Small intestine (tissue), 7 donors: ENCODE data around the gene KRT6C. TPM values are rescaled to one million over a fixed set of nuclear protein-coding genes. Genes with fewer than 3 reads are reported as not detected.
"Not testable (repeated sequence)": the region's sequence is repeated elsewhere in the genome, so short reads cannot be mapped to it uniquely, and the experiment has no call there.

ENCODE experiments used
- DNase-seq, 2 donors: peaks; one replicate each; pipeline versions ENCODE4 v3.0.0 to v3.0.0-alpha.2; 2013
- FAIRE-seq: peaks from 2 replicates; lab custom pipeline; 2012; peaks lifted over from hg19 to GRCh38; lab: Jason Lieb, UNC
- H3K27ac ChIP-seq, 3 donors: one replicate each; pipeline ENCODE4 v1.5.1; 2013; ENCODE audit warnings: low read length in 2 of 3, mild to moderate bottlenecking in 2 of 3, control low read depth in 1 of 3, inconsistent platforms in 1 of 3, low read depth in 1 of 3, moderate library complexity in 1 of 3
- H3K27me3 ChIP-seq, 3 donors: one replicate each; pipeline ENCODE4 v1.6.1; 2013; ENCODE audit warnings: low read length in 3 of 3, inconsistent platforms in 1 of 3; ENCODE audit not compliant: control insufficient read depth in 3 of 3, insufficient read depth in 3 of 3
- H3K36me3 ChIP-seq, 3 donors: one replicate each; pipeline ENCODE4 v1.6.1; 2013; ENCODE audit warnings: low read length in 3 of 3, inconsistent platforms in 1 of 3, low read depth in 1 of 3, mild to moderate bottlenecking in 1 of 3, moderate library complexity in 1 of 3; ENCODE audit not compliant: control insufficient read depth in 3 of 3, insufficient read depth in 2 of 3
- H3K4me1 ChIP-seq, 3 donors: one replicate each; pipeline ENCODE4 v1.6.1; 2013; ENCODE audit warnings: low read length in 2 of 3, inconsistent platforms in 1 of 3, low read depth in 1 of 3, mild to moderate bottlenecking in 1 of 3, moderate library complexity in 1 of 3; ENCODE audit not compliant: control insufficient read depth in 3 of 3, insufficient read depth in 2 of 3
- H3K4me3 ChIP-seq, 3 donors: one replicate each; pipeline ENCODE4 v1.5.1; 2013; ENCODE audit warnings: low read length in 3 of 3, control low read depth in 1 of 3, inconsistent platforms in 1 of 3, low read depth in 1 of 3, mild to moderate bottlenecking in 1 of 3, moderate library complexity in 1 of 3
- H3K9me3 ChIP-seq, 2 donors: one replicate each; pipeline ENCODE4 v1.6.1; 2013; ENCODE audit warnings: low read depth in 1 of 2, low read length in 1 of 2; ENCODE audit not compliant: control insufficient read depth in 2 of 2, insufficient read depth in 1 of 2
- WGBS, 3 donors: extraction: QIAGEN DNeasy Blood & Tissue Kit; methylation state at CpG; one replicate each; pipeline ENCODE4 v1.1.7; 2013; 5-methylcytosine and 5-hydroxymethylcytosine counted together
- polyA plus RNA-seq, 4 donors: library from polyadenylated mRNA; stranded (reverse) in 3 of 4; unstranded in 1 of 4; fragments of 200-250 nt in 3 of 4; fragments of 120-200 nt in 1 of 4; gene quantifications; one replicate each; pipeline versions ENCODE4 v1.2.1 to v1.2.3, GENCODE V29; 2013
- donor health status: healthy with polysubstance abuse.
- donor health status: control.
- donor health status: control.
- donor health status: Bipolar disorder and iron deficiency.
- donor health status: healthy.

Gene KRT6C
- polyA plus RNA-seq, 4 donors = 0.03 TPM; not detected in 3

- Histone ChIP-seq H3K27ac (no peak overlapping the region), H3K4me3 (no peak overlapping the region), H3K9me3 (no peaks in the 10 kb centered on the region), H3K4me1 (no peaks in the 10 kb centered on the region), H3K27me3 (peaks cover 0 to 2% (median 0%) of the 10 kb centered on the region in 3 donors), H3K36me3 (no peaks in the 10 kb centered on the region)
- WGBS, 3 donors = 83 to 87% (median 86%) methylated on average over 5 of the region's 5 CpGs
- DNase-seq (no peak), FAIRE-seq (no peak)
Observed at GRCh38 chr12:52458861-52459260, 14.7 kb downstream of the KRT6C start.

GRCh38 chr12:52455821-52456220 is 17.8 kb downstream of the KRT6C start:
- FAIRE-seq (no peak), DNase-seq (no peak)
- Histone ChIP-seq H3K9me3 (no peaks in the 10 kb centered on the region), H3K27ac (no peak overlapping the region), H3K4me1 (no peaks in the 10 kb centered on the region), H3K27me3 (no peaks in the 10 kb centered on the region), H3K36me3 (no peaks in the 10 kb centered on the region), H3K4me3 (no peak overlapping the region)
- 68 to 90% (median 69%) methylated on average over 1 of the region's 1 CpG for WGBS, 3 donors

GRCh38 chr12:52454411-52455201 is 19.0 kb downstream of the KRT6C start:
- H3K4me1 ChIP-seq = no peaks in the 10 kb centered on the region
- H3K27ac ChIP-seq = no peak overlapping the region
- no peaks in the 10 kb centered on the region for H3K9me3 ChIP-seq
- 33 to 45% (median 43%) methylated on average over 3 of the region's 3 CpGs for WGBS, 3 donors
- no peak for DNase-seq
- no peak overlapping the region for H3K4me3 ChIP-seq
- no peak for FAIRE-seq
- H3K36me3 ChIP-seq = no peaks in the 10 kb centered on the region
- no peaks in the 10 kb centered on the region for H3K27me3 ChIP-seq

GRCh38 chr12:52452101-52452500 is 21.5 kb downstream of the KRT6C start, which contains the start of gene KRT6B:
KRT6B (minus strand) TSS chr12:52452146; CDS start chr12:52452078, 68 bp downstream.
- no peak for FAIRE-seq
- H3K27ac ChIP-seq = no peak within 1 kb of the TSS
- H3K4me1 ChIP-seq = no peaks in the 10 kb centered on the region
- no peak for DNase-seq
- H3K27me3 ChIP-seq = no peaks in the 10 kb centered on the region
- H3K4me3 ChIP-seq = no peak within 1 kb of the TSS
- no peaks in the 10 kb centered on the region for H3K9me3 ChIP-seq
- WGBS, 3 donors = 86 to 93% (median 92%) methylated on average over 6 of the region's 6 CpGs
- no peaks in the 10 kb centered on the region for H3K36me3 ChIP-seq

- H3K9me3 ChIP-seq = no peaks in the 10 kb centered on the region
- no peaks in the 10 kb centered on the region for H3K36me3 ChIP-seq
- no peak overlapping the region for H3K4me3 ChIP-seq
- H3K27me3 ChIP-seq = no peaks in the 10 kb centered on the region
- no peak for DNase-seq
- no peak for FAIRE-seq
- no peak overlapping the region for H3K27ac ChIP-seq
- H3K4me1 ChIP-seq = peaks cover 0 to 3% (median 0%) of the 10 kb centered on the region in 3 donors
- WGBS, 3 donors = 21 to 39% (median 30%) methylated on average over 3 of the region's 3 CpGs
Observed at GRCh38 chr12:52448228-52448627, 25.4 kb downstream of the KRT6C start.

GRCh38 chr12:52447196-52447595 is 26.4 kb downstream of the KRT6C start:
- H3K4me1 ChIP-seq, H3K27ac ChIP-seq, H3K36me3 ChIP-seq, H3K27me3 ChIP-seq, H3K9me3 ChIP-seq, FAIRE-seq, DNase-seq, H3K4me3 ChIP-seq: not testable (repeated sequence)
- WGBS, 3 donors = 90 to 96% (median 92%) methylated on average over 10 to 11 of the region's 11 CpGs

- Histone ChIP-seq H3K36me3 (no peaks in the 10 kb centered on the region), H3K4me3 (no peak overlapping the region), H3K9me3 (no peaks in the 10 kb centered on the region), H3K27me3 (peaks cover 0 to 4% (median 3%) of the 10 kb centered on the region in 3 donors), H3K27ac (no peak overlapping the region), H3K4me1 (peaks cover 0 to 3% (median 0%) of the 10 kb centered on the region in 3 donors)
- FAIRE-seq = no peak
- WGBS, 3 donors = 80 to 88% (median 81%) methylated on average over 6 of the region's 6 CpGs
- no peak for DNase-seq
Observed at GRCh38 chr12:52446367-52447045, 27.1 kb downstream of the KRT6C start.

GRCh38 chr12:52445876-52446275 is 27.7 kb downstream of the KRT6C start:
- FAIRE-seq (no peak), DNase-seq (no peak)
- no peak overlapping the region for H3K4me3 ChIP-seq
- 55 to 67% (median 60%) methylated on average over 3 of the region's 3 CpGs for WGBS, 3 donors
- H3K36me3 ChIP-seq = no peaks in the 10 kb centered on the region
- H3K4me1 ChIP-seq = peaks cover 0 to 3% (median 0%) of the 10 kb centered on the region in 3 donors
- H3K27ac ChIP-seq = no peak overlapping the region
- H3K27me3 ChIP-seq = peaks cover 0 to 4% (median 3%) of the 10 kb centered on the region in 3 donors
- no peaks in the 10 kb centered on the region for H3K9me3 ChIP-seq
